CD4-positive, alpha-beta T cell treated with Interleukin-15 for 1 hour (primary cell): ENCODE measurements around the gene GPX3.

ENCODE experiments used
- DNase-seq: peaks from one replicate; pipeline ENCODE4 v3.0.0-alpha.2; 2020

Gene GPX3

DNA sequence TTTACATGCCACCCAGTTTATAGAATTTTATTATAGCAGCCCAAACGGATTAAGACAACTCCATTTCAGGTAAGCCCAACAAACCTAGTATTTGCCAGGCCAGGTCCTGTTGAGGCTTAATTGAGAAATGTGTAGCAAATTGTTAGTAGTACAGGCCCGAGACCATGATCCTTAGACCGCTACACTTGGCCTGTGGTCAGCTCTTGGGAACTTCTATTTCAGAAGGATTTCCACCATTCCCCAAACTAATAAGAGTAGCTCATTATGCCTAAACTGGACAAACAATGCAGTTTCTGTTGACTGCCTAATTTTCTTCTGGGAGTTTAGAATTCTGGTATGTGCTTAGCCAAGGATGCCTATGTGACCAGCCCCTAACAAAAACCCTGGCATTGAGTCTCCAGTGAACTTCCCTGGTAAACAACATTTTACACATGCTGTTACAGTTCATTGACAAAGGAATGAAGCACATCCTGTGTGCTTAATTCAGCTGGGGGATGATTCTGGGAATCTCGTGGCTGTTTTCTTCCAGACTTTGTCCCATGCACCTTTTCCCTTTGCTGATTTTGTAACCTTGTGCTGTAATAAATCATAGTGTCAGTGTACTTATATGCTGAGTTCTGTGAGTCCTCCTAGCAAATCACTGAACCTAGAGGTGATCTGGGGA lies 5.6 kb upstream of the GPX3 start:
- no peak for DNase-seq

DNA sequence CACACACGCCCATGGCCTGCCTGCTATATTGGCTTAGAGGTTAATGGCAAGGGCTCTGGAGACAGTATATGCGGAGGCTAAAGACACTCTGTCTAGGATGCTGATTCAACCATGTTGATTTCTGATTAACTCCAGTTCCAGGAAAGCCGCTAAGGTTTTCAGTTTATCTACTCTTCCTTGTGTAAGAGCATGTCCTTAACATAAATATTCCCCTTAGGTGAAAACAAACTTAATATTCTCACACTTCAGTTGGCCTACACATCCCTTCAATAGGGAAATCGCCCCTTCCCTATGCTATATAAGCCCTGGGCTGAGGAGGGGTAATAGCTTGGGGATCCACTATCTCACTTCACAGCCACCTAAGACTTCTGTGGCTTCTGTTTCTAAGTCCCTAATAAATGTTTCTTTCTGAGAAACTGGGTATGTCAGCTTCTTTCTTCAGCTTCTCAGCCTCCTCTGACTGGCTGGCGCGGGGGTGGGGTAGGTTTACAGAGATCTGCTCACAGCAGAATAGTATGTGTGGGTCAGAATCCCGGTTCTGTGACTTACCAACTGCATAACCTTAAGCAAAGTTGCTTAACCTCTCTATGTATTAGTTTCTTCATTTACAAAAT lies 4.3 kb upstream of the GPX3 start:
- no peak for DNase-seq

DNA sequence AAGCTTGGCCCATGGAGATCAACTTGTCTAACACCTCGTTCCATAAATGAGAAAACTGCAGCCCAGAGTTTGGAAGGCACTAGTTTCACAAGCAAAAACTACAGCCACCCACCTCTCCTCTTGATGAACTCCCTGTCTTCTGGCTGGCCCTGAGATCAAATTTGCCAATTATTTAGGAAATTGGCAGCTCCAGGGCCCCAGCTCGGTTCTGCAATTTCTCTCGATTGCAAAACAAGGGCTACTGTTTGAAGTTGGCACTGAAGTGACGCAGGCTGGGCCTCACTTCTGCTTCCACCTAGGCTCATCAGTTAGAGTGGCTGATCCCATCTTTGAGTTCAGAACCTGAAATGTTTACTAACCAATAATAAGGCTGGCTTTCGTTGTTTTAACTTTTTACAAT lies 3.7 kb upstream of the GPX3 start:
- peak; percentile 55 for DNase-seq

DNA sequence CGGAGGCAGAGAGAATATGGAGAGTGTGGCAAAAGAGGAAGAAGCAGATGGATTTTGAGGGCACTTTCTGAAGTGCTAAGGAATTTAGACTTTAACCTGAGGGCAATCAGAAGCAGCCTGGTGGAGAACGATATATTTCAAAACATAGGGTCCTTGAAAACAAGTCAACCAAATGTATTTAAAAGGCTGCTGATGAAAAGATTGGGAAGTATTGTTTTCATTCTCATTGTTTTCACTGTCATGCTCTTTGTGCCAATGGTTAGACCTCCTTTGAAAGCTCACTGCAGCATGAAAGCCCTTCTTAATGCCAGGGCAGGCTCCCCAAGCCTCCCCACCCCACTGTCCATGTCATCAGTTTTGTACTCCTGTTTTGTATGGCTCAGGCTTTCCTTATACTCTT lies 2.5 kb upstream of the GPX3 start:
- DNase-seq = no peak

DNA sequence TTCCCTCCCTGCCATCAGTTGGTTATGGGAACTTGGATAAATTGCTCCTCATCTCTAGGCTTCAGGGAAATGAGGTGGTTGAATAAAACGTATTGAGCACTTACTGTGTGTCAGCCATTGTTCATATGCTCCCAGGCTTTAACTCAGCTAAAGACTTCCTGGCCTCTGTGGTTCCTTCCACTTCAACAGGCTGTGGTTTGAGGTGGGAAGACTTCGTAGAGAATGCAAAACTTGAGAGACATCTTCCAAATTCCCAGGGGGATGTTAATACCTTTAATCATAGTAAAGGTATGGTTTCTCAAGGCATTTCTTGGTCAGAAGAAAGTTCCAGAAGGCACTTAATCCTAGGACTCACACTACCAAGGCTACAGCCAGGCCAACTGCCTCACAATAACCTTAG lies 1.5 kb upstream of the GPX3 start:
- DNase-seq = no peak

DNA sequence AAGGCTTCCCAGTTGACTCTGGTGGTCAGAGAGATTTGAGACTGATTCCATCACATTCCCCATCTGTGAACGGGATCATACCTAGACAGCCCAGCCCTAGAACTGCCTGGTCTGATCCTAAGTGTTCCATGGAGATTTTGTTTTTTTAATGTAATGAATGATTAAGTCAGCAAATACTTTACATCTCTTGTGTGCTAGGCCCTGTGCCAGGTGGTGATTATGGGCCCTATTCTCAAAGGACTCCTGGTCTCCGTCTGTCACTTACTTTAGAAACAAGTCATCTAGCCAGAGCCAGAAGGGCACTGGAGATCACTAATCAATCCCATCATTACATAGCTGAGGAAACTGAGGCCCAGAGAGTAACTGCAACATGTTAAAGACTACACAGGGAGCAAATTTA lies 1.1 kb upstream of the GPX3 start:
- DNase-seq = no peak

DNA sequence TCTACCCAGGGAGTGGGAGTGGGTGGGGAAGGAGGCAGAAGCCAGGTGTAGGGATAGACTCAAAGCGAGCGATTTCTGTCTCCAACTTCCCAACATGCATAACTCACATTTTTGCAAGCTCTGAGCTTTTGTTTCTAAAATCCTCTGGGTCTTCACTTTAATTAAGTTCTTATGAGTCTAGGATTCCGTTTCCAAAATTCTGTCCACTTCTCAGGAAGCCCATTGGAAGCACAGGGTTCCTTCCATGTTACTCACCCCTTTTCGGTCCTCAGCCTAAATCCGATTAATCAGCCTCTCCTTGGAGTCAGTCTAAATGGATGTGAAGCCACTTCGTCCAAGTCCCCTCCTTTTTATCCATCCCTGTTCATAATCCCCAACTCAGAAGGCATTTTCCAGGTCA lies 1.4 kb downstream of the GPX3 start:
- DNase-seq = no peak

DNA sequence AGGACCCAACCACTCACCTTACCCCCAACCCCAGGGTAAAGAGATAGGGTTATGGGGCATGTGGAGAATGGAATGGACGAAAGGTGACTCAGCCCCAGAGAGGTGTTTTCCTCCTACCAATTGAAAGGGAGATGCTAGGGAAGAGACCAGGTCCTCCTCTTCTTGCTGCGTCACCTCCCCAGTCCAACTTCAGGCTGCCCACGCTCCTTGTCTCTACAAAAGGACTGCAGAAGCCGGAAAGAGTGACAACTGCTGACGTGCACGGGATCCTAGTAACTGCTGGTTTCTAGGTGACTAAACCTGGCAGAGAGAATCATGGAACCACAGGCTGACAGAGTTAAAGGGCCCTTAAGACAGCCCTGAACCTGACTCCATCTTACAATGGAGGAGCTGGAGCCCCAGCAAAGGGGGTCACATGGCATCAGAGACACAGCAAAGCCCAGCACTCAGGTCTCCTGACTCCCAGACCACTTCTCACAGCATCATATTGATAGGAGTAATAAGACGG lies 2.2 kb downstream of the GPX3 start:
- DNase-seq = no peak

DNA sequence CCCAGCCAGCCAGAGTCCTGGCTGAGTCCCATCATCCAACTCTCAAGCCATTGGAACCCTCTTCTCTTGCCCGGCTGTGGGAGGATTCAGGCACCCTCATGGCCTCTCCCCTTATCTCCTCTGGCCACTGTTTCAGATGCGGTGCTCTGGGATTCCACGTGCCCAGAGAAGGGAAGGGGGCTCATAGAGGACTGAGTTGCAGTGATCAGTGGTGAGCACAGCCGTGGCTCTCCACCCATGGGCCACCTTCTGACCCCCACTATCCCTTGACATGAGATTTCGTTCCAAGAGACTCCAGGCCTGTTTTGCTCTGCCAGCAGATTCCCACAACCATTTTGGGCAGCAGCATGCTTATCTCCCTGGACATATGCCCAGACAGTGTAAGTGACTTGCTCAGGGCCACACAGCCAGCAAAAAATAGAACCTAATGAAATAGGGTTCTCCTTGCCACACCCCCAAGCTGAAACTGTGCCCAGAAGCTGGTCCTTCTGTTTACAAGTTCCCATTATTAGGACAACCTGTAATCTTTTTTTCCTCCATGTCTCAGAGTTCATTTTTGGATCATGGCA lies 2.7 kb downstream of the GPX3 start:
- DNase-seq = no peak

DNA sequence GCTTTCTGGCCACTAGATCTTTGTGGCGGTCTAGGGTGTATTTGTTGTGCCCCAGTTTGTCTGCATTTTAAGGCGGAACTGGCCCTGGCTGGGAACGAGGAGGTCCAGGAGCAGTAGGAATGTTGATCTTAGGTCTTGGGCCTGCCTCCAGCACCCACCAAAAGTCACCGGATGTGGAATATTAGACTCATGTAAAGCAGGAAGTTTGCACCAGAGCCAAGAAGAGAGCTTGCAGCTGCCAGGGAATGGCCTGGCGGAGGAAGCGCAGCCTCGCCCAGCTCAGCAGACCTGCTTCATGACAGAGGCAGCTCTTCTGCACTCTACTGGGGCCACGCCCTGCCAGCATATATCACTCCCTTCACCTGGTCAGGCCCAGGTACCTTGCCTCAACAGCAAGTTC lies 3.3 kb downstream of the GPX3 start:
- DNase-seq = no peak

DNA sequence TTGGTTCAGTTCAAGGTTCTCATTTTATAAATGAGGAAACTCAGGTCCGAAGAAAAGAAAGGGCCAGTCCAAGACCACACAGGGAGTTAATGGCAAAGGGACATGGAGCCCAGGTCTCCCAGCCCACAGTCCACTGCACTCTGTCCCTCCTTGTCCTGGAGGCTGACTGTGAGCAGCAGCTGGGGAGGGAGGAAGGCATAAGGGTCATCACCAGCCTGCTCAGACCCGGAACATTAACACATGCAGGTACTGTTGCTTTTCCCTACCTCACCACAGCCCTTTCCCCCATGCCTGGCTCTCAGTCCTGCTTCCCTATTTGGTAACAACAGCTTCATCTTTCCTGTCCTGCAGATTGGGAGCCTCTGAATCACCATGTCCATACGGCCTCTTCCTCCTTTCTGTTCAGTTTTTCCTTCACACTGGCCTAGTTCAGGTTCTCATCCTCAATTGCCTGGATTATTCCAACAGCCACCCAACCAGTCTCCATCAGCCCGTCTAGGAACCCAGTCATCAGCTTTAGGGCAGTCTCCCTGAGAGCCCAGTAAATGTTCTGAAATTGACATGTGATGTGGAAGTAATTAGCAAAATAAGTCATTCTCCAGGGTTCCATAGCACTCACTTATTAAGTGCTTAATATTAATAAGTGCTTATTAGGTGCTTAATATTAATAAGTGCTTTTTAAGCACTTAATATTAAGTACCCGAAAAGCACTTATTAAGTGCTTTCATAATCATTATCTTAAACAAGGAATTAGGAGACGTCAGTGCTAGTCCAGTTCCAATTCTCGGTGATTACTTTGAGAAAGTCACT lies 4.3 kb downstream of the GPX3 start:
- no peak for DNase-seq

DNA sequence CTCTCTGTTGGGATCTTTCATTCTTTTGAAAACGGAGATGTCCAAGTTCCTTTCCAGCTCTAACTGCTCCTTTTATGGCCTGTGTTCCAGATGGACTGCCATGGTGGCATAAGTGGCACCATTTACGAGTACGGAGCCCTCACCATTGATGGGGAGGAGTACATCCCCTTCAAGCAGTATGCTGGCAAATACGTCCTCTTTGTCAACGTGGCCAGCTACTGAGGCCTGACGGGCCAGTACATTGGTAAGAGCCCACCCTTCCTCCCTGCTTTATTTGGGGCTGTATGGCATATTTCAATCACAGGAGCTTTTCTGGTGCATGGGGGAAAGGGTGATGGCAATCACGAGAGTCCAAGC lies 4.8 kb downstream of the GPX3 start:
- DNase-seq = no peak

DNA sequence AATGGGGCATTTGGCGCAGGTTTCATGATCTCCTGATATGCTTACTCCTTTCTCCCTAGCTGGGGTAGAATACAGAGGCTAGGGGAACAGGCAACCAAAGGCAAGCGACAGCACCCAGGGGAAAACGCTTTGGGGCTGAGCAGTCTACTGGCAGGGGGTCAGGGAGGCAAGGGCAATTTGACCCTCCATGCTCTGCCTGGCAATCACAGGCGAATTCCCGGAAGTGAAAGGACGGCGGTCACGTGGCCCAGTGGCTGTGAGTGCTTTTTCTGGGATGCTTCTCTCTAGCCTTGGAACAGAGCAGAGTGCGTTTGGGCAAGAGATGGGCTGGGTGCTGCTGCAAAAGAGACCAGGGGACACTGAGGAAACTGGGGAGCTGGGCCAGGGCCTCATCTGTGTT lies 5.7 kb downstream of the GPX3 start:
- no peak for DNase-seq

DNA sequence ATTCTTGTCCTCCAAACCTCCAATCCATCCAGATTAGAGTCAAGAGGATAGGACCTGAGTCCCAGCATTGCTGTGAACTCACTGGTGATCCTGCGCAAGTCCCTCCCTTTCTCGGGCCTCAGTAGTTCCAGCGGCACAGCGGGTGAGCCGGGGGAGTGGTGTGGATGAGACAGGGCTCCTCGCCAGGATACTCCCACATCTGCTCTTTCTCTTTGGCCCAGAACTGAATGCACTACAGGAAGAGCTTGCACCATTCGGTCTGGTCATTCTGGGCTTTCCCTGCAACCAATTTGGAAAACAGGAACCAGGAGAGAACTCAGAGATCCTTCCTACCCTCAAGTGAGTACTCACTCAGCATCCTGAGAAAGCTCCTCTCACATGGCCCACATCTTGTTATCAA lies 6.3 kb downstream of the GPX3 start:
- DNase-seq = no peak

DNA sequence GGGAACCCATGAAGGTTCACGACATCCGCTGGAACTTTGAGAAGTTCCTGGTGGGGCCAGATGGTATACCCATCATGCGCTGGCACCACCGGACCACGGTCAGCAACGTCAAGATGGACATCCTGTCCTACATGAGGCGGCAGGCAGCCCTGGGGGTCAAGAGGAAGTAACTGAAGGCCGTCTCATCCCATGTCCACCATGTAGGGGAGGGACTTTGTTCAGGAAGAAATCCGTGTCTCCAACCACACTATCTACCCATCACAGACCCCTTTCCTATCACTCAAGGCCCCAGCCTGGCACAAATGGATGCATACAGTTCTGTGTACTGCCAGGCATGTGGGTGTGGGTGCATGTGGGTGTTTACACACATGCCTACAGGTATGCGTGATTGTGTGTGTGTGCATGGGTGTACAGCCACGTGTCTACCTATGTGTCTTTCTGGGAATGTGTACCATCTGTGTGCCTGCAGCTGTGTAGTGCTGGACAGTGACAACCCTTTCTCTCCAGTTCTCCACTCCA lies 7.6 kb downstream of the GPX3 start:
- DNase-seq = no peak

DNA sequence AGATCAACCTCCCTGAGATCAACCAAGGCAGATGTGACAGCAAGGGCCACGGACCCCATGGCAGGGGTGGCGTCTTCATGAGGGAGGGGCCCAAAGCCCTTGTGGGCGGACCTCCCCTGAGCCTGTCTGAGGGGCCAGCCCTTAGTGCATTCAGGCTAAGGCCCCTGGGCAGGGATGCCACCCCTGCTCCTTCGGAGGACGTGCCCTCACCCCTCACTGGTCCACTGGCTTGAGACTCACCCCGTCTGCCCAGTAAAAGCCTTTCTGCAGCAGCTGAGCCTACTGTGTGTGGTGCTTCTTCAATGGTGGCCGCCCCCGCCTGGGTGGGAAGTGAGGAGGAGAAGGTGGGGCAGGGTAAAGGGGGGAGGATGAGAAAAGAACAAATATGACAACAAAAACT lies 8.3 kb downstream of the GPX3 start:
- no peak for DNase-seq

DNA sequence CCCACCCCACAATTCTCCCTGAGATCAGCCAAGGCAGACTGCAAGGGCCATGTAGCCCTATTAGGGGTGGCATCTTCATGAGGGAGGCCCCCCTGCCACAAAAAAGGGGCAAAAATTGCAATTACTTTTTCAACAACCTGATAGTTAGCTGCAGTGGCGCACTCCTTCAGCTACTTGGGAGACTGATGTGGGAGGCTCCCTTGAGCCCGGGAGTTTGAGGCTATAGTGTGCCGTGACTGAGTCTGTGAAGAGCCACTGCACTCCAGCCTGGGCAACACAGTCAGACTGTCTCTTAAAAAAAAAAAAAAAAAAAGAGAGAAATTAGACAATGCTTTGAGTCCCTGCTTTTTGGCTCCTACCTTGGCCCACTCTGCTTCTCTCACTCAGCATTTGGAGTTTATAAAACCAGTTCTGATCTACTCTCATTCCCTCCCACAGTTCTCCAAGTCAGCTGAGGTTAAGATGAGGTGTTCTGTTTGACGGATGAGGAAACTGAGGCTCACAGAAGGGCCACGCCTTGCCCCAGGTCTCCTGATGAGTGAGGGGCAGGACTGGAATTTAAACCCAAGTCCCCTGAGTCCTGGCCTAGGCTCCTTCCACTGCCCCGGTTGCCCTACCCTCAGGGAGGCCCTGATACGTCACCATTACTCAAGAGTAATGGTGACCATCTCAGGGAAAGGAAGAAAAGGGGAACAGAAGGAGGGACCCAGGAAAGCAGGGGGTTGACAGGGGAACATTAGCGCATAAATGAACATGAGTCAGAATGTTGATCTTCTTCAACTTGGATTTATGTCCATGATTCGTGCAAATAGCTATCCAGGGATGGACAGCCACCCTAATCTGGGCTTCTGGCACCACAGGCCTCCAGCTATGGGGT lies 9.0 kb downstream of the GPX3 start:
- no peak for DNase-seq

DNA sequence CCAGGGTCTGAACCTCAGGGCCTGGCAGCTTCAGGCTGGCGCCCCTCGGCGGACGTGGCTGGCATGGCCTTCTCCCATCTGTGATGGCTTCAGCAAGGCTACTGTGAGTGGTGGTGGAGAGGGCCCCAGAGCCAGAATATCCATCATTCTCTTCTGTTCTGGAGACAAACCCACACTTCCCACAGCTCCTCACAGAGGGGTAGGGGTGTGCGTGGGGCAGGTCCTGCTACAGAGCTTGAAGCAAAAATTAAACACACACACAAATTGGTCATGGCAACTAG lies 9.6 kb downstream of the GPX3 start:
- no peak for DNase-seq

DNA sequence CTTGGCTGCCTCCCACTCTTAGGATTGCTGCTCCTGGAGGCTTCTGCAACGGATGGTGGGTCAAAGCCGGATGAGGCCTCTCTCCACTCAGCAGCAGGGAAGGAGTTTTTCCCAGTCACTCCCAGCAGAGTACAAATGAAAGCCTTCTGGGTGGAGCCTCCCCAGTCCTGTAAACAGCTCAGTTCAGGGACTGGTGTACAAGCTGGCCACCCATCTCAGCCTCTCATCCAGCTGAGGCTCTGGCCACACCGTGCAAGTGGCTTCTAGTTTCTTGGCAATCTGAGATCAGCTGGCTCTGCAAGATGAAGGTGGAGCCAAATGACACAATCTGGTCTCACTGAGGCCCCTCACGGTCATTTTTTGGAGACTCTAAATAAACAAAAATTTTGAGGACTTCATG lies 10.0 kb downstream of the GPX3 start:
- DNase-seq = no peak

DNA sequence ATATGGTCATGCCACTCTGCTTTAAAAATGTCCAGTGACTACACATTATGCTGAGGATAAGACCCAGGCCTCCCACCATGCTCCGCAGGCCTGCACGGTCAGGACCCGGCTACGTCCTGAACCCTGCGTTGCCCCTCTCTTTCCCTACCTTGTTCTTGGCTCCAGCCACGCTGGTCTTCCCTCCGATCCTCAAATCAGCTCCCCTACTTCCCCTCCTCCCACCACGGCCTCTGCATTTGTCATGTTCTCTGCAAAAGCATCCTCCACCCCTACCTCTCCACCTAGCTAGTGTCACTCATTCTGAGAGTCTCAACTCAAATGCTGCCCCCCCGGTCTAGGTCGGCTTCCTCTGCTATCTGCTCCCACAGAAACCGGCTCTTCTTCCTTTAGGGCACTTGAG lies 11.2 kb downstream of the GPX3 start:
- DNase-seq = no peak

DNA sequence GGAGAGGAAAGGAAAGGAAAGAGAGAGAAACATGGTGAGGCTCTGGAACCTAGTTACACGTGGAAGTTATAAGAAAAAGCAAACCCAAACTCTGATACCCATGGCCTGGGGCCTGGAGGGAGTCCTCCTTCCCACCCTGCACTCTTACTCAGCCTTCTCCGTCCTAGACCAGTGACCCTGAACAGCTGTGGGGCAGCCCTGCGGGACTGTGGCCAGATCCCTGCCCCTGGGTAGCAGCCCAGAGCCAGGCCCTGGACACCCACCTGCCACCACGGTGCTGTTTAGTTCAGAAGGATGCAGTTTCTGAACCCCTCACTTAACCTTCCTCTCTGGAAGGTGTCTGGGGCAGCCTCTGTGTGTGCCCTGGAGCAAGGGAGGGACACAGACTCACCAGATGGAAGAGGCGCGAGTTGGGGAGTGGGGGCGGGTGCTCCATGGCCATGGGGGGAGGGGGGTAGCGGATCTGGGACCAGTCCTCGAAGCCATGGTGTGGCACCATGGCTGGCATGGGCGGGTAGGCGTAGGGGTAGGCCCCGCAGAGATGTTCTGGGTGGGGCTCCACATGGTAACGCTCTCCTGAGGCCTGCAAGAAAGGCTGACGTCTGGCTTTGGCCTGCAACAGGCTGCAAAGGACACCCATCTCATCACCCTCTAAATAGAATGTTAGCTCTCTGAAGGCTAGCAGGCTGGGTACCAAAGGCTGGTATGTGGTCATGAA lies 13.0 kb downstream of the GPX3 start:
- DNase-seq = no peak
